ENCODE data around the gene HTATSF1.

The HTATSF1 gene, protein sequence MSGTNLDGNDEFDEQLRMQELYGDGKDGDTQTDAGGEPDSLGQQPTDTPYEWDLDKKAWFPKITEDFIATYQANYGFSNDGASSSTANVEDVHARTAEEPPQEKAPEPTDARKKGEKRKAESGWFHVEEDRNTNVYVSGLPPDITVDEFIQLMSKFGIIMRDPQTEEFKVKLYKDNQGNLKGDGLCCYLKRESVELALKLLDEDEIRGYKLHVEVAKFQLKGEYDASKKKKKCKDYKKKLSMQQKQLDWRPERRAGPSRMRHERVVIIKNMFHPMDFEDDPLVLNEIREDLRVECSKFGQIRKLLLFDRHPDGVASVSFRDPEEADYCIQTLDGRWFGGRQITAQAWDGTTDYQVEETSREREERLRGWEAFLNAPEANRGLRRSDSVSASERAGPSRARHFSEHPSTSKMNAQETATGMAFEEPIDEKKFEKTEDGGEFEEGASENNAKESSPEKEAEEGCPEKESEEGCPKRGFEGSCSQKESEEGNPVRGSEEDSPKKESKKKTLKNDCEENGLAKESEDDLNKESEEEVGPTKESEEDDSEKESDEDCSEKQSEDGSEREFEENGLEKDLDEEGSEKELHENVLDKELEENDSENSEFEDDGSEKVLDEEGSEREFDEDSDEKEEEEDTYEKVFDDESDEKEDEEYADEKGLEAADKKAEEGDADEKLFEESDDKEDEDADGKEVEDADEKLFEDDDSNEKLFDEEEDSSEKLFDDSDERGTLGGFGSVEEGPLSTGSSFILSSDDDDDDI

DNA sequence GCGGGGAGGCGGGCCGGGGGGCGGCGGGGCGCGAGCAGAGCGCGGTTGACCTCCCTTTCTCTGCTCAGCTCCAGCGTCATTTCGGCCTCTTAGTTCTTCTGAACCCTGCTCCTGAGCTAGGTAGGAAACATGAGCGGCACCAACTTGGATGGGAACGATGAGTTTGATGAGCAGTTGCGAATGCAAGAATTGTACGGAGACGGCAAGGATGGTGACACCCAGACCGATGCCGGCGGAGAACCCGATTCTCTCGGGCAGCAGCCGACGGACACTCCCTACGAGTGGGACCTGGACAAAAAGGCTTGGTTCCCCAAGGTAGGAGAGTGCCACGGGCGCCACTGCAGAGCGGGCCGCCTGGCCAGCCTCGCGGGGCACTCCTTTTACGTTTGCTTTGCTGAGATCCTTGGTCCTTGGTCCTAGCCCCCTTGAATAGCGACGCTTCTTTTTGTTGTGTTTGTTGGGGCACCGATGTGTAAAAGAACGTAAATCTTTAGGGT lies at the start of gene HTATSF1:
HTATSF1 (plus strand) TSS at position 37 of the 497 bp plus-strand sequence; CDS start at position 130, 93 bp downstream.
- no peak for DNase-seq

DNA sequence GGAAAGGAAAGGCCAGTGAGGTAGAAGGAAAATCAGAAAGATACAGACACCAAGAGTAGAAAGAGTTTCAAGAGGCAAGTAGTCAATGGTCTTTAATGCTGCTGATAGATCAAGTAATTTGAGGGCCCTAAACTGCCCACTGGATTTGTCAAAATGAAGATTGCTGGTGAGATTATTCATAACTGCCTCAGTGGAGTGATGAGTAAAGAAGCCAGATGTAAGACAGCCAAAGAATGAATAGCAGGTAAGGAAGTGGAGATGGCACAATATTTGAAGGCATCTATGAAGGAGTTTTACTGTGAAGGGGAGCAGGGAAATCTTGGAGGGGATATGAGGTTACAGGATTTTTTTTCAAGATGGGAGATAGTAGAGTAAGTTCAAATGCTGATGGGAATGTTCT lies 49.4 kb upstream of the HTATSF1 start:
- DNase-seq: no peak

DNA sequence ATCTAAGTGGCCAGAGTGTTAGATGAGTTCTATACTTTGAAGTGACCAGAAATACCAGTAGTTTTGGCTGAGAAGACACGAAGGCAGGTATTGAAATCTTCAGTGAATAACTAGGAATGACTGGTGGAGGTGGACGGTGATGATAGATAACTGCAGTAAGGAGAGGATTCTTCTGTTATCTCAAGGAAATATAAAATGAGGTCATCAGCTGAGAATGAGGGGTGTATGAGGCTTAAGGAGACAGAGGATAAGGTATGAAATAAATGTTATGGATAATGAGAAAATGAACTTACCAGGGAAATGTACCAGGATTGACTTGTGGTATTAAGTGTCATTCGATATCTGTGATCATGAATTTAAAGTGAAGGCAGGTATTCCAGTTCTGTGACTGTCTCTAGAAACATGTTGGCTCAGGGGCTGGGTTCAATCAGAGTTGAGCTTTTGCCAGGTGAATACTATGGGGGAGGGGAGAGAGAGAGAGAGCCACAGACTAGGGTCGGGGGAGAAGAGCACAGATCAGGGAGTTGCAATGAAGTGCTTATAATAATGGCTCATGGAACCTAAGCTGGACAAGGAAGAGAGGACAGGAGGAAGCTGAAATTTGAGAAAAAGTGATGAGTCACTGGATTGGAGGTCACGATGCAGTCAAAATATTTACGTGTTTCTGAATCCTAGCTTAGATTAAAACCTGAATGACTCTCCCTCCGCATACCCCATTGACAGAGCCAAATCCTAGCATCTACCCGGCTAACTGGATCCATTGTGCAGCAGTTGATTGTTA lies 47.2 kb upstream of the HTATSF1 start:
- DNase-seq: no peak

DNA sequence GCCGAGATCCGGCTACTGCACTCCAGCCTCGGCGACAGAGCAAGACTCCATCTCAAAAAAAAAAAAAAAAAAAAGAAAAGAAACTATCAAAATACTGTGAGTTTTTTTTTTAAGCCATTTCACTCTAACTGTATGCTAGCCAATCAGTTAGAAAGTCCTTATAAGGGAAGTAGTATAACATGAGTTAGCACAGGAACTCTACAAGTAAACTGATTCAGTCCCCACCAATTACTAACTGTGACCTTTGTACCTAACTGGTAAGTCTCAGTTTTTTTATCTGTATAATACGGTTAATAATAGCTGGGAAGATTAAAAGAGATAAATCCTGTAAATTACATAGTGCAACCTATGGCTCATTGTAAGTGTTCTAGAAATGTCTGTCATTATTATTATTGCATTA lies 44.8 kb upstream of the HTATSF1 start:
- DNase-seq: no peak

DNA sequence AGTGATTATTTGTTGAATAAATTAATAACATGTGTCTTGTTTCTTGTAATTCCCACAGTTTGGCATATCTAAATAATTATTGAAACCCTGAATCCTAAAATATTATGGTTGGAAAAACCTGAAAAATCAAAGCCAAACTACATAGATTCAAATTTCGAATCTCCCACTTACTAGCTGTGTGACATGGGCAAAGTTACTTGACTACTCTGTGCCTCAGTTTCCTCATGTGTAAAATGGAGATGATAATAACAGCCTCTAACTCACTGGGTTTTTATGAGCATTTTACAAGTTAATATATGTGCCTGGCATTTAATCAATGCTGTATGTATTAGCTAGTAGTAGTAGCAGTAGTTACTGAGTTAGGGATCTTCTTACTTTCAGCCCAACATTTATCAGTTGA lies 44.3 kb upstream of the HTATSF1 start:
- no peak for DNase-seq

DNA sequence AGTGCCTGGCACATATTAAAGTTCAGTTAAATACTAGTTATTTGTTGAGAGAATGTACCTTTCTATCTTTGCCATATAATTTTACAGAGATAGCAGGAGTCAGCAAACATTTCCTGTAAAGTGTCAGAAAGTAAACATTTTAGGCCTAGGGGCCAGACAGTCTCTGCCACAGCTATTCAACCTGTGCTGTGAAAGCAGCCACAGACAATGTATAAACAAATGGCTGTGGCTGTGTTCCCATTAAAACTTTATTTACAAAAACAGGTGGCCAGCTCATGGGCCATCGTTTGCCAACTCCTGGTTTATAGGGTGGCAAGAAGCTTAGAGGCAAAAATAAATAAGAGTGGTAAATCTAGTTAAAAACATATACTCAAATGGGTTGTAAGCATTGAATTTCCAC lies 43.6 kb upstream of the HTATSF1 start:
- DNase-seq: no peak

DNA sequence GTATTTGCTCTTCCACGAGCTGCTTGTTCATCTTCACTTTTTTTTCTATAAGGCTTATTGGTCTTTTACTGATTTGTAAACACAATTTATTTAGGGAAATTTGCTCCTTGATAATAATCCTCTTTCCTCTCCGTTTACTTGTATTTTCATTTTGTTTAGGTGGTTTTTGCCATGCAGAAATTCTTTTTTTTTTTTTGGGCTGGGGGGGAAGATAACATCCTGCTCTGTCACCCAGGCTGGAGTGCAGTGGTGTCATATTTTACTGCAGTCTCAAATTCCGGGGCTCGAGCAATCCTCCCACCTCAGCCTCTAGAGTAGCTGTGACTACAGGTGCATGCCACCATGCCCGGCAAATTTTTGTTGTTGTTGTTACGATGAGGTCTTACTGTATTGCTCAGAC lies 41.3 kb upstream of the HTATSF1 start:
- no peak for DNase-seq

DNA sequence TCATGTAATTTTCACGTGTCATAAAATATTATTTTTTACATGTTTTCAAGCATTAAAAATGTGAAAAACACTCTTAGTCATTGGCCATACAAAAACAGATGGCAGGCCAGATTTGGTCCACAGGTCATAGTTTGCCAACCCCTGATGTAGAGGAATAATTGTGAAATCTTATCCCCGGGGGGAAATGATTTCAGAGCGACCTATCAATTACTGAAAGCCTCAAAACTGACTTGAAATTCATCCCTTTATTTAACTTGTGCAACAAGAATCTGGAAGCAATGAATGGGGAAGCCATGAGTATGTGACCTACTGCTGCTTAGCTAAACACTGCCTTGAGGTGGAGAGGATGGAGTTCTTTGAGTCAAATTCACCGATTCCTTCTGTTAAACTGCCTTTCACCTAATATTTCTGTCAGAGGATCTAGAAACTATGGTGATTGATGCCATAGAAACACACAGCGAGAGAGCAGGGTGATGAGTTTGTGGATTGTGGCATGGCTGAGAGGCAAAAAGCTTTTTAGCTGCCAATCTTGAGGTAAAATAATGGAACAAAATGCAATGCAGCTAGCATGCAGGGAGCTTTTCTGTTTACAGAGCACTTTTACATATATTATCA lies 40.0 kb upstream of the HTATSF1 start:
- no peak for DNase-seq

DNA sequence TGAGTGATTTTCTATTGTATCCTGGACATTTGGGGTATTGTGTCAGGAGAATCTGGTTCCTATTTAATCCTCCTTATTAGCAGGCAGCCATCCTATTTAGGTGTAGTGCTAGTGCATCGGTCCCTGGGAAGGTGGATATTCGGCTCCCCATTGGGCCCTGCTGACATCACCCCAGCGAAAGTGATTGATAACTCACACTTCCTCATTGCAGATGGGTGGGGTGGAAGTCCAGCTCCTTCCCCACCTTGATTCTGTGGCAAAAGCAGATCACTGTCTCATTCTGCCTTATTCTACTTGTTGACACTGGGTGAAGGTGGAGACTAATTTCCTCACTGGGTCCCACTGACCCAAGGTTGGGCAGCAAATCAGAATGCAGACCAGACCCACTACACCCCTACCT lies 32.8 kb upstream of the HTATSF1 start:
- no peak for DNase-seq

DNA sequence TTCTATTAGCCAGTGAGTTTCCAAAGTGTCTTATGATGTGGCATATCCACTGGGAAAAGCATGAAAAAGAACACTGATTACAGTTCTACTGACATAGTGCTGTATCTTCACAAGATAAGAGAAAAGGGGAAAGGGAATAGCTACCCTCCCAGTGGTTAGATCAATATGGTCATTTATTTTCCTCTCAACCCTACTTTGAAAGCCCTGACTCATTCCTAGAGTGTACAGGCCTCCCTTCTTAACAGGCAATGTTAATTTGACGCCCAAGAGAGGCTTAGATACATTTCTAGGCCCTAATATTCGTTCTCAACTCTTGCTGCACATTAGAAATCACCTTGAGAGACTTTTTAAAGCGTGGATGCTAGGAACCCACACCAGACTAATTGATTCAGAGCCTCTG lies 30.1 kb upstream of the HTATSF1 start:
- no peak for DNase-seq

DNA sequence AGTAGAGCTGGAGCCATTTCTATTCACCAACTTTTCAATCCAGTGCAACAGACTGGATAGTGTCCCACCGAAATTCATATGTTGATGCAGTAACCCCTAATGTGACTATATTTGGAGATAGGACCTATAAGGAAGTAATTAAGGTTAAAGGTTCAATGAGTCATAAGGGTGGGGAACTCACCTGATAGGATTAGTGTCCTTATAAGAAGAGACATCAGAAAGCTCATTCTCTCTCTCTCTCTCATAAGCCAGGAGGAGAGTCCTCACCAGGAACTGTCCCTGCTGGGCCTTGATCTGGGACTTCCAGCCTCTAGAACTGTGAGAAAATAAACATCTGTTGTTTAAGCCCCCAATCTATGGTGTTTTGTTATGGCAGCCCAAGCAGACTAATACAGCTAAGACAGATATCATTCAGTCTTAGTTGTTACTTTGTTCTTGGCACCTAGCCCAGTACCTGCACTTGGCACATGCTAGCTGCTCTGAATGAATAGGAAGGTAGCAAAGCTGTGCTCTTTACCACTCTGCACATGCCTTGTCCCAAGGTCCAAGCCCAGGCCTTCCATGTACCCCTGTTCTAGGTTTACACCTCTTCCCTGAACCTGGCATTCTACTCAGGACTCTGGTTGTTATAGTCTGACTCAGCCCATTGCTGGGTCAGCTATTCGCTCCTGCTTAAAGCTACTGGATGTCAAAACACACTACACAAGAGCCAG lies 28.8 kb upstream of the HTATSF1 start:
- no peak for DNase-seq

DNA sequence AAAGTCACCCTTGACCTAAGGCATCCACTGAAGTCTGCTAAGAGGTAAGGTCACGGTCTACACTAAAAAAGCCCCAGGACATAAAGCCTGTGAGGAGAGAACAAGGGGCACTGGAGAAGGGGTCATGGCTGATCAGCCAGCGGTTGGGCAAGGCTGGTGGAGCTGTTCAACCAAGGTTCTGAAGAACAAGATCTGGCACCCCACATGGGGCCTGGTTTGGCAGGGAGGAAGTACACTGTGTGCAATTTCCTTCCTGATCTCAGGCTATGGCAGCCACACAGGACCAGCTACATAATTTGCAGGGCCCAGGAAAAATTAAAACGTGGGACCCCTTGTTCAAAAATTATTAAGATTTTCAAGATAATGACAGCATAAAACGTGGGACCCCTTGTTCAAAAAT lies 23.7 kb upstream of the HTATSF1 start:
- DNase-seq: peak; percentile 56

DNA sequence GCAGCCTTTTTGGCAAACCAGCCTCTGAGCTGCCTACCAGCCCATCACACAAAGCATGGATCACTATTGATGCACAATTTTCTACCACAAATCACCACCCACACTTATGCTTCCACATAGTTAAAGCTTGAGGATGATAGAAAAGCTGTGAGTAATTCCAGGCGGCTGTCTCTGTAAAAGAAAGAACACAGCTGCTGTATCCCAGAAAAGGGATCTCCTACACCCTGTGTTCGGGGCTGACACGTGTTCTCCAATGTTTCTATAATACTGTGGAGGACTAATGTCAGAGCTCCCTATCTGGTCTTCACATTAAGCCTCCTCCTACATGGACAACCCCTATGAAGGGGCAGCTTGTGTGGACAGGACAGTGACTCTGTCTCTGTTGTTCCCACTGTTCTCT lies 22.2 kb upstream of the HTATSF1 start:
- no peak for DNase-seq

DNA sequence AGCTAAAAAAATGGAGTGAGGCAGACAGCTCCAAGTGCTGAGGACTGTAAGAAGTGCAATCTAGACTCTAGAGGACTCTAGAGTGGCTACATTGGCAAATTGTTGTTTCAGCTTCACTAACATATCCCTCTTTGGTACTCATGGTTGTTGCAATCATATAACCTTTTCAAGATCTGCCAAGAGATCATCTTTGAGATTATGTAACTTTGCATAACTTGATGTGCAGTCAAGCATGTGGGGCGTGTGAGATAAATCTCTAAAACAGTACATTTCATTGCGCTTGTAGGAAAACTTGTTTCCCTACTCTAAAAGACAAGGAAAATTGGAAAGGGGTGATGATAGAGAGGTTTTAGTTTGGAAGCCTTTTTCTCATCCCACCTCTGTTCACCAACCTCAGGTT lies 20.9 kb upstream of the HTATSF1 start:
- DNase-seq: peak; percentile 18

DNA sequence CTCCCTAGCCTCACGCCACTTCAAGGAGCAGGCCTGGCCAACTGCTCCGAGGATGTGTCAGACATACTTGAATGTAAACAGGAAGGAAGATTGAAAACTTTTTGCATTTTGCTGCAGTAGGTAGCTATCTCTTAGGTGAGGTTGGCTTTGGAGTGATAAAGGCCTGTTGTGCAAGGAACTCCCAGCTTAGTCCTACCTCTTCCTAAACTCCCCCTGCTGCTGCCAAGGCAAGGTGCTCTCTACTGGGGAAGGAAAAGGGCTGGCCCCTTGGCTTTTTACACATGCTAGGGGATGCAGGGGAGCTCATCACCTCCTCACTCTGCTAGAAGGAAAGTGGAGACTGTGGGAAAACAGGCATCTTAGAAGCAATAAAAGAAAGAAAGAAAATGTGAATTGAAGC lies 20.4 kb upstream of the HTATSF1 start:
- DNase-seq: no peak

DNA sequence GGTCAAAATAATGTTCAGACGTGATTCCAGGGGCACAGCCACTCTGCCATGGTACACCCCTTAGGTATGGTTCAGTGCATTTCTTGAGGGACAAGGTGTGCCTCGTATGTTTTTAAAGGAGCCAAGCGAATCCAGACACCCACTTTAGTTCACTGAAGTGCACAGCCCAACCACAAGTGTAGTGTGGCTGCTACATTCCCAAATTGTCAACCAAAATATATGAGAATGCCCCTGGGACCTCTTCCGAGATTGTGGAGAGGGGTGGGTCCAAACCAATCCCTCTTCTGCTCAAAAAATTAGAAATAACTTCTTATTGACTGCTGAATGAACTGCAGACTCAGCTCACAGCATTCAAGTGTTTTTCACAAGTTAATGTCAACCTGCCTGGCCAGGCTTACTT lies 17.0 kb upstream of the HTATSF1 start:
- DNase-seq: no peak

DNA sequence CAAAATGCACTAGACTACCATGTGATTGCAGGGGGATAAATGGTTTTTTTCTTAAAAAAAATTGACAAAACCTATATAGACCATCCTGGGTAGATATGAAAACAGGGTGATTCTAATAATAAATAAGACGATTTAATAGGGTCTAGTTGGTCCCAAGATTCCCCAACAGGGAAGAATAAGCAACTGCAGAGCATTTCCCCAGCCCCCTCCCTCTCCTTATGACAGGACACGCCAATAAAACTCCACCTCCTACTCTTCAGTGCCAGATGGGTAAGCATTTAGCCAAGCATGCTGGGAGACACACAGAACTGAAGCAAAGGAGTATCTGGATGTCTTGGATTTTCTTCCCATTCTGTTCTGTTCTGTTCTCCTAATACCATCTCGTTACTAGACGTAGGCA lies 9.7 kb upstream of the HTATSF1 start, which contains the start of gene BRS3:
BRS3 (plus strand) TSS at position 301 of the 400 bp plus-strand sequence. CDS start 168 bp downstream, outside the sequence.
- DNase-seq: no peak

DNA sequence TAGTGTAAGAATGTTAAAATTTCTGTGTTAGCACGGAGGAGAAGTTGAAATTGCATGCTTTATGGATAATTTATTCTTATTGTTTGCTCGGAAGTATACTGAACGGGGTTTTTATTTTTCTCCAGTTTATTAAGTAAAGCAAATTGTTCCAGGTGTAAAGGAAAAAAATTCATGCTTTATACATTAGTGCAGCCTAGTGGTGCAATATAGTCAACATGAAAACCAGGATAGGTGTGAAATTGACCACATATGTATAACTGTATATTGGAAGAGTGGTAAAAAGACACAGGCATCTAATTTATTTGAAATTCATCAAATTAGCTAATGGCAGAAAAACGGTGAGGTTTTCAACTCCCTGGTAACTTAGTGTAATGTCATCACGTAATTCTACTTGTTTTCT lies 8.7 kb upstream of the HTATSF1 start:
- DNase-seq: no peak

DNA sequence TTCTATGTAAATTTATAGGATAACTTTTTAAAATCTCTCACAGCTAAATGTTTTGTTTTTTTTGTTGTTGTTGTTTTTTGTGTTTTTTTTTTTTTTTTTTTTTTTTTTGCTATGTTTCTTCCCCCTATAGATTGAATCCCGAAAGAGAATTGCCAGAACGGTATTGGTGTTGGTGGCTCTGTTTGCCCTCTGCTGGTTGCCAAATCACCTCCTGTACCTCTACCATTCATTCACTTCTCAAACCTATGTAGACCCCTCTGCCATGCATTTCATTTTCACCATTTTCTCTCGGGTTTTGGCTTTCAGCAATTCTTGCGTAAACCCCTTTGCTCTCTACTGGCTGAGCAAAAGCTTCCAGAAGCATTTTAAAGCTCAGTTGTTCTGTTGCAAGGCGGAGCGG lies 5.6 kb upstream of the HTATSF1 start:
- DNase-seq: no peak

DNA sequence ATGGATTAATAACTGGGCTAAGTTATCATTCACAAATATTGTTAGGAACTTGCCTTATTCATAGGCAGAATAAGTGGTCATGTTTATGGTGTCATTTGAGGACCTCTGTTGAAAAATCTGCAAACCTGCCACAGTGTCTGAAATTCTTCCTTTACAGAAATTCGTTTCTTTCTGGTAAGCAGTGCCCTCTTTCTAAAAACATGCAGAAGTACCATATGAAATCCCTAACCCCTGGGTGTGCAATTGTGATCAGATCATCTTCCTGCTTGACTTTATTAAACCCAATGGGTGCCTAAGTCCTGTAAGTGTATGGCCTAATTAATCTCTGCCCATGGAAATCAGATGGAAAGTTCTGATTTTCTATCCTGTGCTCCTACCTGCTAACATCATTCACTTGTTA lies 4.4 kb upstream of the HTATSF1 start:
- peak; percentile 16 for DNase-seq

DNA sequence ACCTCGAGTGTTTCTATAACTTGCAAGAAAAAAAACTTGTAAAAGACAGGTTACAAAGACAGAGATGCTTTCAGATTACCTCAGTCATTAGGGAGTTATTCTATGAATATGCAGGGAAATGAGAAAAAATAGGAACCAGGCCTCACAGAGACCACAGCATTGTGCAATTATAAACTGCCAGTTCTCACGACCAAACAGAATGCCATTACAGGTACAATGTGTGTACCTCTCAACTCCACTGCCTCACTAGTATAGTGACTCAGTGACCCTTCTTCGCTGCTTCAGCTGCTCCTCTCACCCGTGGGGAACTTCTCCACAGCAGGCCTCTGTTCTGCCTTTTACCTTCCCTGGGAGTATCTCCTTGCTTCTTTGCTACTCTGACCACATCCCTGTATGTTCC lies 2.3 kb upstream of the HTATSF1 start:
- peak; percentile 63 for DNase-seq

DNA sequence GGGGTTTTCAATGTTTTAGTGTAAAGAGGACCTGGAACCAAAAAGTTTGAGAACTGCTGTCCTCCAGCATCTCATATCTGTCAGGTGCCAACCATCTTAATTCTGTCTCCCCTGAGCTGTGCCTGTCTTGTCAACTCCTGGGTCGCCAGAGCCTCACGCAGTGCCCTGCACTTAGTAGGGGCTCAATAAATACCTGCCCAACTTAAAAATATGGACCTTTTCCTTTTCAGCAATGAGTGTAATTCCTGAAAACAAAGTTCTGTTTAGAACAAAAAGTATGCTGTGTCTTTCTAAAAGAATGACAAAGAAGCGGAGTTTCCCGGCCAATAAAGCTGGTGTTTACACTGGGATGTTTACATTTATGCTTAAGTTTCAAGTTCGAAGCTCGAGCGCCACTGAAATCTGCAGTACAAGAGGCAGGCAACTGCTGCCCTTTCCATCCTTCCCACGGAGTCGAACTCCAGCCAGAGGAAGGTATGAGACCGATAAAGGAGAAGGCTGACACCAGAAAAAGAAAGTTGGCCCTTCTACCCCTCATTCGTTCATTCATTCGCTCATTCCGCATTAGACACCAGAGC lies 1.1 kb upstream of the HTATSF1 start:
- DNase-seq: no peak

All from GF-D8 (cell line).